HEK293T (cell line): ENCODE results near the gene IL18BP.

Experiments
- ARNT ChIP-seq: fragments of 450-650 bp; IDR thresholded peaks from 2 replicates; pipeline ENCODE4 v1.6.1; 2017; ENCODE audit warnings: mild to moderate bottlenecking
- CTBP1 ChIP-seq: fragments of 450-650 bp; IDR thresholded peaks from 2 replicates; pipeline ENCODE4 v1.6.1; 2016; ENCODE audit warnings: borderline replicate concordance
- FOXK2 ChIP-seq: fragments of 450-650 bp; IDR thresholded peaks from 2 replicates; pipeline ENCODE4 v1.6.1; 2016; ENCODE audit warnings: mild to moderate bottlenecking
- SP1 ChIP-seq: fragments of 450-650 bp; IDR thresholded peaks from 2 replicates; pipeline ENCODE4 v1.6.1; 2017

GRCh38 chr11:72024069-72024754 lies 25.5 kb downstream of the IL18BP start:
- TF ChIP-seq SP1 (no peak), ARNT (no peak), CTBP1 (no peak), FOXK2 (no peak)
